Measurements from ENCODE around the gene CST11.

Gene CST11

GRCh38 chr20:23442436-23442835 is 10.2 kb downstream of the CST11 start:
- no peak overlapping the region for H3K4me3 Mint-ChIP-seq
- ATAC-seq (no peak), DNase-seq (ENCODE audit: low spot score in 2 of 2) (no peak)
- H3K36me3 Mint-ChIP-seq: no peaks in the 10 kb centered on the region
- H3K4me1 Mint-ChIP-seq: no peaks in the 10 kb centered on the region
- H3K27ac Mint-ChIP-seq: no peak overlapping the region
- no peaks in the 10 kb centered on the region for H3K9me3 Mint-ChIP-seq

- Mint-ChIP-seq H3K9me3 (no peaks in the 10 kb centered on the region), H3K27ac (no peak overlapping the region), H3K4me3 (no peak overlapping the region), H3K4me1 (no peaks in the 10 kb centered on the region), H3K36me3 (no peaks in the 10 kb centered on the region)
- DNase-seq (ENCODE audit: low spot score in 2 of 2) (peak; percentile 56 to 80), ATAC-seq (peak; percentile 82)
Observed at GRCh38 chr20:23441850-23442313, 10.8 kb downstream of the CST11 start.

- Mint-ChIP-seq H3K9me3 (no peaks in the 10 kb centered on the region), H3K4me3 (no peak overlapping the region), H3K27ac (no peak overlapping the region), H3K36me3 (no peaks in the 10 kb centered on the region), H3K4me1 (no peaks in the 10 kb centered on the region)
- no peak for ATAC-seq
- no peak for DNase-seq (ENCODE audit: low spot score in 2 of 2)
Observed at GRCh38 chr20:23440004-23440403, 12.7 kb downstream of the CST11 start.

- no peak overlapping the region for H3K27ac Mint-ChIP-seq
- no peak for ATAC-seq
- H3K4me3 Mint-ChIP-seq: no peak overlapping the region
- no peak for DNase-seq (ENCODE audit: low spot score in 2 of 2)
- no peaks in the 10 kb centered on the region for H3K9me3 Mint-ChIP-seq
- no peaks in the 10 kb centered on the region for H3K4me1 Mint-ChIP-seq
- H3K36me3 Mint-ChIP-seq: no peaks in the 10 kb centered on the region
Observed at GRCh38 chr20:23438661-23439060, 14.0 kb downstream of the CST11 start.

- Mint-ChIP-seq H3K36me3 (no peaks in the 10 kb centered on the region), H3K27ac (no peak overlapping the region), H3K9me3 (no peaks in the 10 kb centered on the region), H3K4me1 (no peaks in the 10 kb centered on the region), H3K4me3 (no peak overlapping the region)
- ATAC-seq: no peak
- no peak for DNase-seq (ENCODE audit: low spot score in 2 of 2)
Observed at GRCh38 chr20:23437126-23437899, 15.4 kb downstream of the CST11 start.

GRCh38 chr20:23436681-23437080 is 16.0 kb downstream of the CST11 start:
- no peaks in the 10 kb centered on the region for H3K9me3 Mint-ChIP-seq
- no peaks in the 10 kb centered on the region for H3K36me3 Mint-ChIP-seq
- no peak overlapping the region for H3K4me3 Mint-ChIP-seq
- DNase-seq (ENCODE audit: low spot score in 2 of 2) (no peak), ATAC-seq (no peak)
- no peak overlapping the region for H3K27ac Mint-ChIP-seq
- no peaks in the 10 kb centered on the region for H3K4me1 Mint-ChIP-seq

- Mint-ChIP-seq H3K4me3 (no peak overlapping the region), H3K27ac (no peak overlapping the region), H3K36me3 (no peaks in the 10 kb centered on the region), H3K4me1 (no peaks in the 10 kb centered on the region), H3K9me3 (no peaks in the 10 kb centered on the region)
- ATAC-seq: no peak
- no peak for DNase-seq (ENCODE audit: low spot score in 2 of 2)
Observed at GRCh38 chr20:23435626-23436539, 16.8 kb downstream of the CST11 start.

- Mint-ChIP-seq H3K27ac (no peak overlapping the region), H3K9me3 (no peaks in the 10 kb centered on the region), H3K4me1 (no peaks in the 10 kb centered on the region), H3K36me3 (no peaks in the 10 kb centered on the region), H3K4me3 (no peak overlapping the region)
- DNase-seq (ENCODE audit: low spot score in 2 of 2): no peak
- no peak for ATAC-seq
Observed at GRCh38 chr20:23434521-23435313, 18.0 kb downstream of the CST11 start.

GRCh38 chr20:23433628-23434027 is 19.0 kb downstream of the CST11 start:
- Mint-ChIP-seq H3K4me3 (no peak overlapping the region), H3K9me3 (no peaks in the 10 kb centered on the region), H3K27ac (no peak overlapping the region), H3K36me3 (no peaks in the 10 kb centered on the region), H3K4me1 (no peaks in the 10 kb centered on the region)
- no peak for DNase-seq (ENCODE audit: low spot score in 2 of 2)
- ATAC-seq: no peak

GRCh38 chr20:23425129-23425528 is 27.5 kb downstream of the CST11 start:
- DNase-seq (ENCODE audit: low spot score in 2 of 2) (peak in 1 of 2 donors; percentile 38), ATAC-seq (no peak)
- H3K4me3 Mint-ChIP-seq: no peak overlapping the region
- H3K27ac Mint-ChIP-seq: no peak overlapping the region
- peaks cover 9% of the 10 kb centered on the region for H3K4me1 Mint-ChIP-seq
- peaks cover 1% of the 10 kb centered on the region for H3K36me3 Mint-ChIP-seq
- no peaks in the 10 kb centered on the region for H3K9me3 Mint-ChIP-seq

- H3K27ac Mint-ChIP-seq: peak within 1 kb of the TSS; percentile 89
- DNase-seq (ENCODE audit: low spot score in 2 of 2) (peak; percentile 86 to 95), ATAC-seq (peak; percentile 99)
- peak within 1 kb of the TSS; percentile 80 for H3K4me3 Mint-ChIP-seq
- no peaks in the 10 kb centered on the region for H3K9me3 Mint-ChIP-seq
- peaks cover 7% of the 10 kb centered on the region for H3K36me3 Mint-ChIP-seq
- peaks cover 25% of the 10 kb centered on the region for H3K4me1 Mint-ChIP-seq
Observed at GRCh38 chr20:23420943-23421931, 31.4 kb downstream of the CST11 start, which contains the start of gene NAPB. Gene NAPB (minus strand): TSS chr20:23421488. CDS start chr20:23421402, 86 bp downstream.

GRCh38 chr20:23419995-23420901 is 32.4 kb downstream of the CST11 start:
- Mint-ChIP-seq H3K4me1 (peaks cover 34% of the 10 kb centered on the region), H3K4me3 (peak overlapping the region; percentile 80), H3K27ac (peak overlapping the region; percentile 89), H3K9me3 (no peaks in the 10 kb centered on the region), H3K36me3 (peaks cover 7% of the 10 kb centered on the region)
- ATAC-seq: peak; percentile 47
- peak; percentile 12 to 64 for DNase-seq (ENCODE audit: low spot score in 2 of 2)

- H3K4me3 Mint-ChIP-seq: peak overlapping the region; percentile 80
- peaks cover 34% of the 10 kb centered on the region for H3K4me1 Mint-ChIP-seq
Observed at GRCh38 chr20:23419657-23419994, 33.0 kb downstream of the CST11 start.

More at GRCh38 chr20:23419657-23419994, 33.0 kb downstream of the CST11 start:
- ATAC-seq (no peak), DNase-seq (ENCODE audit: low spot score in 2 of 2) (peak in 1 of 2 donors; percentile 41)
- H3K36me3 Mint-ChIP-seq: peaks cover 7% of the 10 kb centered on the region
- H3K9me3 Mint-ChIP-seq: no peaks in the 10 kb centered on the region
- peak overlapping the region; percentile 89 for H3K27ac Mint-ChIP-seq

All from stimulated activated effector memory CD8-positive, alpha-beta T cell treated with anti-CD3 and anti-CD28 coated beads, Interleukin-12 subunit alpha, Interleukin-12 subunit beta, amount 100 ng/mL, for 72 hours (primary cell).